Measurements from ENCODE around the gene CBX7. TPM values are rescaled to one million over a fixed set of nuclear protein-coding genes. Genes with fewer than 3 reads are reported as not detected.

CBX7 gene
- total RNA-seq, 3 donors from 2014 or later: 23.6 to 125 (median 29.2) TPM

GRCh38 chr22:39094717-39095389, 57.6 kb downstream of the CBX7 start:
- no peaks in the 10 kb centered on the region for H3K9me3 ChIP-seq
- no peaks in the 10 kb centered on the region for H3K36me3 ChIP-seq (ENCODE audit: low read depth)
- intact Hi-C loops (cut with DNase I, micrococcal nuclease): no loop called here
- no peak overlapping the region for H3K4me3 ChIP-seq
- no peaks in the 10 kb centered on the region for H3K4me1 ChIP-seq (ENCODE audit: low read depth)
- ATAC-seq (no peak), DNase-seq (peak in 1 of 3 donors; percentile 18)
- TF ChIP-seq, protein P1, sequence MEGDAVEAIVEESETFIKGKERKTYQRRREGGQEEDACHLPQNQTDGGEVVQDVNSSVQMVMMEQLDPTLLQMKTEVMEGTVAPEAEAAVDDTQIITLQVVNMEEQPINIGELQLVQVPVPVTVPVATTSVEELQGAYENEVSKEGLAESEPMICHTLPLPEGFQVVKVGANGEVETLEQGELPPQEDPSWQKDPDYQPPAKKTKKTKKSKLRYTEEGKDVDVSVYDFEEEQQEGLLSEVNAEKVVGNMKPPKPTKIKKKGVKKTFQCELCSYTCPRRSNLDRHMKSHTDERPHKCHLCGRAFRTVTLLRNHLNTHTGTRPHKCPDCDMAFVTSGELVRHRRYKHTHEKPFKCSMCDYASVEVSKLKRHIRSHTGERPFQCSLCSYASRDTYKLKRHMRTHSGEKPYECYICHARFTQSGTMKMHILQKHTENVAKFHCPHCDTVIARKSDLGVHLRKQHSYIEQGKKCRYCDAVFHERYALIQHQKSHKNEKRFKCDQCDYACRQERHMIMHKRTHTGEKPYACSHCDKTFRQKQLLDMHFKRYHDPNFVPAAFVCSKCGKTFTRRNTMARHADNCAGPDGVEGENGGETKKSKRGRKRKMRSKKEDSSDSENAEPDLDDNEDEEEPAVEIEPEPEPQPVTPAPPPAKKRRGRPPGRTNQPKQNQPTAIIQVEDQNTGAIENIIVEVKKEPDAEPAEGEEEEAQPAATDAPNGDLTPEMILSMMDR (IDR thresholded peaks at IDR 0.05): no peak

GRCh38 chr22:39092111-39092862, 60.2 kb downstream of the CBX7 start:
- Histone ChIP-seq H3K9me3 (no peaks in the 10 kb centered on the region), H3K36me3 (ENCODE audit: low read depth) (no peaks in the 10 kb centered on the region), H3K4me3 (no peak overlapping the region), H3K4me1 (ENCODE audit: low read depth) (no peaks in the 10 kb centered on the region)
- ATAC-seq (no peak), DNase-seq (peak in 1 of 3 donors; percentile 15)
- TF ChIP-seq, protein P1 (IDR thresholded peaks at IDR 0.05): no peak
- intact Hi-C loops (cut with DNase I, micrococcal nuclease): no loop called here

DNA sequence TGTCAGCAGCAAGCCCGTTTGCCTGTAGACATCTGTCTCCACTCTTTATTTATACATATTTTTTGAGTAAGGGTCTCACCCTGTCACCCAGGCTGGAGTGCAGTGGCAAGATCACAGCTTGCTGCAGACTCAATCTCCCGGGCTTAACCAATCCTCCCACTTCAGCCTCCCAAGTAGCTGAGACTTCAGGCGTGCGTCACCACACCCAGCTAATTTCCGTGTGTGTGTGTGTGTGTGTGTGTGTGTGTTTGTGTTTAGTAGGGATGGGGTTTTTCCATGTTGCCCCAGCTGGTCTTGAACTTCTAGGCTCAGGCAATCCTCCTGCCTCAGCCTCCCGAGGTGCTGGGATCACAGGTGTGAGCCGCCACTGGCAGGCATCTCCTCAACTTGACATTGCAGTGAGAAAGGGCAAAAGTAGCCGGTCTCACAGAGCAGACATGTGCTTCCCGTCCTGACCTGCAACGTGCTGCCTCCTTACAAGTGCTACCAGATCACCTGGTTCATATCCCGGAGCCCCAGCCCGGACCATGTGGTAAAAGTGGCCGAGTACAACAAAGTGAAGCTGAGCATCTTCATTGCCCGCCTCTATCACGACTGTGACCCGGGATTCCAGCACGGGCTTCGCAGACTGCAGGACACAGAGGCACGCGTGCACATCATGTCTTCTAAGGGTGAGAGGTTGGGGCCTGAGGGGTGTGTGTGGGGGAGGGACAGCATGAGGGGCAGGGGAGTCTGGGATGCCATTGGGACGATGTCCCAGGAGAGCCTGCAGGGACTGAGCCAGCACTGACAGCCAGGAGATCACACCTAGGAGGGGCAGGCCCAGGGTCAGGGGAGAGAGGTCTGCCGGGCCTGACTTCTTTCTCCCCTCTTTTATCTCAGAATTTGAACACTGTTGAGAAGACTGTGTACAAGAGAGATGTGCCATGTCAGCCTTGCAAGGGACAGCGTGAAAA, 61.1 kb downstream of the CBX7 start:
- no peaks in the 10 kb centered on the region for H3K4me1 ChIP-seq (ENCODE audit: low read depth)
- TF ChIP-seq, protein P1 (IDR thresholded peaks at IDR 0.05): no peak
- intact Hi-C loops (cut with DNase I, micrococcal nuclease): no loop called here
- DNase-seq: peak in 1 of 3 donors; percentile 21
- no peak overlapping the region for H3K4me3 ChIP-seq
- H3K36me3 ChIP-seq (ENCODE audit: low read depth): no peaks in the 10 kb centered on the region
- no peak for ATAC-seq
- no peaks in the 10 kb centered on the region for H3K9me3 ChIP-seq

DNA sequence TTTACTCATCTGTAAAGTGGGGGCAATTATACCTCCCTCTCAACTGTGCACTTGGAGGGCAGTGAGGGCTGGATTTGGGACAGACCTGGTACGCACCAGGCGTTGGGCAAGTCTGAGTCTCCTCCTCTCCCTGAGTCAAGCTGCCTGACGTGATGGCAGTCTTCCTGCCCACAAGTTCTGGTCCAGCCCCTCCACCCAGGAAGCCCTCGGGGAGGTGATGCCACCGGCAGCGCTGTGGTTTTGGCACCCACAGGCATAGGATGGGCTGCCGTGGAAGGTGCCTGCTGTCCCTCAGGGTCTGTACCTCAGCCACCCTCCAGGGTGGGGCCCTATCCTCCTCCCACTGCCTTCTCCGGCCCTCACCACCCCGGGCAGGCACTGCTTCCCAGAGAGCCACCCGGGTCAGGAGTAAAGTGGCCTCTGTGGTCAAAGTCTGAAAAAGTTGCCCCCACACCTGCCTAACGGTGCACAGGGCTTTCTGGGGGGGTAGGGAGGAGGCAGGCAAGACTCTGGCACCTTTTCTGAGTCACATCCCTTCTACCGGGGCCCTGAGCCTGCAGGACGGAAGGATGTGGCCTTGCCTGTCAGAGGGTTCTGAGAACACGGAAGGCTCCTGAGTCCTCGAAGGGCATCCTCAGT, 61.9 kb downstream of the CBX7 start:
- peak; percentile 33 to 87 (median 68) for DNase-seq
- Histone ChIP-seq H3K9me3 (no peaks in the 10 kb centered on the region), H3K4me3 (no peak overlapping the region), H3K36me3 (ENCODE audit: low read depth) (no peaks in the 10 kb centered on the region), H3K4me1 (ENCODE audit: low read depth) (no peaks in the 10 kb centered on the region)
- intact Hi-C loops (cut with DNase I, micrococcal nuclease): no loop called here
- TF ChIP-seq, protein P1 (IDR thresholded peaks at IDR 0.05): no peak
- peak; percentile 77 for ATAC-seq

- intact Hi-C loops (cut with DNase I, micrococcal nuclease): no loop called here
- Histone ChIP-seq H3K36me3 (ENCODE audit: low read depth) (no peaks in the 10 kb centered on the region), H3K9me3 (no peaks in the 10 kb centered on the region), H3K4me3 (no peak overlapping the region), H3K4me1 (ENCODE audit: low read depth) (no peaks in the 10 kb centered on the region)
- DNase-seq (no peak), ATAC-seq (no peak)
- TF ChIP-seq, protein P1 (IDR thresholded peaks at IDR 0.05): no peak
These were observed 62.6 kb downstream of the CBX7 start for GRCh38 chr22:39089928-39090327.

All from mucosa of descending colon (tissue), 3 donors.